ENCODE measurements around the gene CCAR1.
"Not testable (repeated sequence)": the region's sequence is repeated elsewhere in the genome, so short reads cannot be mapped to it uniquely, and the experiment has no call there.

CCAR1 gene

GRCh38 chr10:68720793-68721672, at the start of gene CCAR1:
Gene CCAR1, plus strand, starts transcription at chr10:68721239. Its CDS starts 1,266 bp downstream, at chr10:68722505.
- peak; percentile 98 for DNase-seq

GRCh38 chr10:68684413-68684812, 36.6 kb upstream of the CCAR1 start:
- no peak for DNase-seq

GRCh38 chr10:68696018-68696417, 25.0 kb upstream of the CCAR1 start:
- no peak for DNase-seq

- no peak for DNase-seq
Measured at GRCh38 chr10:68697106-68697505, 23.9 kb upstream of the CCAR1 start.

GRCh38 chr10:68700197-68700596, 20.8 kb upstream of the CCAR1 start:
- DNase-seq = no peak

- no peak for DNase-seq
Measured at GRCh38 chr10:68705548-68705947, 15.5 kb upstream of the CCAR1 start.

- not testable (repeated sequence) for DNase-seq
Measured at GRCh38 chr10:68708987-68709386, 12.1 kb upstream of the CCAR1 start.

GRCh38 chr10:68713065-68713464, 8.0 kb upstream of the CCAR1 start:
- DNase-seq = not testable (repeated sequence)

GRCh38 chr10:68717435-68717834, 3.6 kb upstream of the CCAR1 start:
- no peak for DNase-seq

- DNase-seq = no peak
Measured at GRCh38 chr10:68721673-68722335, 765 bp downstream of the CCAR1 start.

- no peak for DNase-seq
Measured at GRCh38 chr10:68725016-68725415, 4.0 kb downstream of the CCAR1 start.

- no peak for DNase-seq
Measured at GRCh38 chr10:68727146-68727545, 6.1 kb downstream of the CCAR1 start.

- DNase-seq = no peak
Measured at GRCh38 chr10:68732651-68733050, 11.6 kb downstream of the CCAR1 start.

GRCh38 chr10:68734349-68734748, 13.3 kb downstream of the CCAR1 start:
- DNase-seq = no peak

GRCh38 chr10:68735119-68735518, 14.1 kb downstream of the CCAR1 start:
- no peak for DNase-seq

- DNase-seq = not testable (repeated sequence)
Measured at GRCh38 chr10:68735739-68736138, 14.7 kb downstream of the CCAR1 start.

- DNase-seq = not testable (repeated sequence)
Measured at GRCh38 chr10:68740676-68741075, 19.6 kb downstream of the CCAR1 start.

GRCh38 chr10:68742397-68742796, 21.4 kb downstream of the CCAR1 start:
- DNase-seq = no peak

- DNase-seq = no peak
Measured at GRCh38 chr10:68752711-68753350, 31.8 kb downstream of the CCAR1 start.

- DNase-seq = no peak
Measured at GRCh38 chr10:68756246-68756645, 35.2 kb downstream of the CCAR1 start.

GRCh38 chr10:68756766-68757165, 35.7 kb downstream of the CCAR1 start:
- no peak for DNase-seq

- no peak for DNase-seq
Measured at GRCh38 chr10:68759223-68759863, 38.3 kb downstream of the CCAR1 start.

- DNase-seq = no peak
Measured at GRCh38 chr10:68759967-68760366, 38.9 kb downstream of the CCAR1 start.

Measured in CD4-positive, alpha-beta T cell treated with Interferon gamma for 1 hour (primary cell).